SK-N-SH (cell line): ENCODE measurements around the gene FBXO47. TPM values are rescaled to one million over a fixed set of nuclear protein-coding genes. Genes with fewer than 3 reads are reported as not detected.
A peak's percentile ranks its signal among the peaks of the same experiment; 100 is the strongest.

Experiments
- CTCF ChIA-PET: fragments of 300-600, 350-600 bp; formaldehyde crosslinking; extraction: SDS; loops from one replicate; lab custom pipeline; 2021; lab: Yijun Ruan, JAX
- POLR2A ChIA-PET: fragments of 350-600 bp; sonication (Branson Sonifier 250); formaldehyde crosslinking; extraction: SDS; loops from one replicate; lab custom pipeline; 2020; ENCODE audit warnings: antibody characterized with exemption, inconsistent platforms; lab: Yijun Ruan, JAX
- DNase-seq: peaks from one replicate; pipeline ENCODE4 v3.0.0; 2012
- H2AFZ ChIP-seq: fragments of 200-600 bp; sonication (generic); 2 replicates; pipeline ENCODE4 v1.8.1; 2016; ENCODE audit warnings: antibody characterized with exemption, mild to moderate bottlenecking, low read depth
- H3F3A ChIP-seq: fragments of 200-600 bp; sonication (generic); replicated peaks from 2 replicates; pipeline ENCODE3; 2016; ENCODE audit warnings: antibody characterized with exemption, mild to moderate bottlenecking; ENCODE audit not compliant: insufficient read depth
- H3K27ac ChIP-seq, 2 experiments: fragments of 200-500 bp in 1 of 2; fragments of 200-600 bp in 1 of 2; sonication (Bioruptor generic) in 1 of 2; sonication (generic), shearing (Covaris generic) in 1 of 2; 2 replicates each; pipeline versions ENCODE4 v1.5.1 to v1.6.1; 2014 to 2016; ENCODE audit warnings: low read depth in 2 of 2, inconsistent platforms in 1 of 2, low read length in 1 of 2, mild to moderate bottlenecking in 1 of 2, mixed read lengths in 1 of 2
- H3K27me3 ChIP-seq: fragments of 200-600 bp; sonication (generic), shearing (Covaris generic); 2 replicates; pipeline ENCODE4 v1.6.1; 2016; ENCODE audit warnings: mixed run types; ENCODE audit not compliant: insufficient read depth
- H3K36me3 ChIP-seq, 2 experiments: fragments of 200-500 bp in 1 of 2; fragments of 200-600 bp in 1 of 2; sonication (Bioruptor generic) in 1 of 2; sonication (generic) in 1 of 2; replicated peaks in 1 of 2; 2 replicates each; pipeline versions ENCODE3 to v1.5.1; 2014 to 2016; ENCODE audit warnings: low read length in 1 of 2, mild to moderate bottlenecking in 1 of 2; ENCODE audit not compliant: insufficient read depth in 2 of 2, control insufficient read depth in 1 of 2
- H3K4me1 ChIP-seq, 2 experiments: fragments of 200-500 bp in 1 of 2; fragments of 200-600 bp in 1 of 2; sonication (Bioruptor generic) in 1 of 2; sonication (generic), shearing (Covaris generic) in 1 of 2; 2 replicates each; pipeline versions ENCODE4 v1.5.1 to v1.6.1; 2014 to 2016; ENCODE audit warnings: low read depth in 1 of 2, low read length in 1 of 2, mixed run types in 1 of 2; ENCODE audit not compliant: insufficient read depth in 2 of 2, control insufficient read depth in 1 of 2
- H3K4me2 ChIP-seq: fragments of 200-600 bp; sonication (generic), shearing (Covaris generic); 2 replicates; pipeline ENCODE4 v1.6.1; 2017; ENCODE audit warnings: mixed run types
- H3K4me3 ChIP-seq, 2 experiments: fragments of 200-500 bp in 1 of 2; fragments of 200-600 bp in 1 of 2; sonication (Bioruptor generic) in 1 of 2; sonication (generic), shearing (Covaris generic) in 1 of 2; 2 replicates each; pipeline versions ENCODE4 v1.5.1 to v1.8.1; 2014 to 2016; ENCODE audit warnings: low read depth in 2 of 2, inconsistent platforms in 1 of 2, low read length in 1 of 2, mild to moderate bottlenecking in 1 of 2, mixed read lengths in 1 of 2, moderate library complexity in 1 of 2
- H3K79me2 ChIP-seq: fragments of 200-600 bp; sonication (generic); 2 replicates; pipeline ENCODE4 v1.8.1; 2017; ENCODE audit warnings: mild to moderate bottlenecking; ENCODE audit not compliant: insufficient read depth
- H3K9ac ChIP-seq: fragments of 200-600 bp; sonication (generic); 2 replicates; pipeline ENCODE4 v1.6.1; 2017; ENCODE audit warnings: mixed run types
- H3K9me2 ChIP-seq: fragments of 200-600 bp; sonication (generic); 2 replicates; pipeline ENCODE4 v1.6.1; 2017; ENCODE audit warnings: mixed run types
- H3K9me3 ChIP-seq: fragments of 200-600 bp; sonication (generic); 2 replicates; pipeline ENCODE4 v1.6.1; 2017; ENCODE audit warnings: mixed run types, mild to moderate bottlenecking, moderate library complexity
- H4K20me1 ChIP-seq: fragments of 200-600 bp; sonication (generic); 2 replicates; pipeline ENCODE4 v1.6.1; 2017; ENCODE audit warnings: mild to moderate bottlenecking, mixed run types; ENCODE audit not compliant: insufficient read depth
- EP300 ChIP-seq, 2 experiments: IDR thresholded peaks; 2 replicates each; pipeline versions ENCODE4 v1.4.0 to v1.6.1; 2012; ENCODE audit warnings: borderline replicate concordance in 1 of 2, low read depth in 1 of 2, low read length in 1 of 2
- NFIC ChIP-seq: IDR thresholded peaks from 2 replicates; pipeline ENCODE4 v1.4.0; 2012; ENCODE audit warnings: borderline replicate concordance
- POLR2AphosphoS5 ChIP-seq: IDR thresholded peaks from 2 replicates; pipeline ENCODE4 v1.6.1; 2012; ENCODE audit warnings: low read depth, low read length
- RAD21 ChIP-seq: IDR thresholded peaks from 2 replicates; pipeline ENCODE4 v1.6.1; 2012; ENCODE audit warnings: mild to moderate bottlenecking, low read length
- RFX5 ChIP-seq: IDR thresholded peaks from 2 replicates; pipeline ENCODE4 v1.6.1; 2012; ENCODE audit warnings: mild to moderate bottlenecking, improper control_type of control experiment, low read length
- TCF12 ChIP-seq: IDR thresholded peaks from 2 replicates; pipeline ENCODE4 v1.4.0; 2012
- TEAD4 ChIP-seq: IDR thresholded peaks from 2 replicates; pipeline ENCODE4 v1.4.0; 2012; ENCODE audit warnings: mild to moderate bottlenecking, borderline replicate concordance; ENCODE audit not compliant: insufficient read depth
- WGBS: methylation state at CpG from one replicate; pipeline ENCODE4 v1.1.6; 2017; ENCODE audit warnings: low lambda C conversion rate; 5-methylcytosine and 5-hydroxymethylcytosine counted together
- polyA plus RNA-seq, 3 experiments: library from polyadenylated mRNA; depleted of rRNA; stranded (reverse); fragments of >200 nt; gene quantifications; 2 replicates each; pipeline ENCODE4 v1.2.3, GENCODE V29; 2012
- TF ChIP-seq, protein P1 (sequence below): fragments of 150-350 bp; IDR thresholded peaks from 2 replicates; pipeline ENCODE4 v1.6.1; 2017; ENCODE audit warnings: antibody characterized with exemption, low read length, low read depth, borderline replicate concordance
- TF ChIP-seq, protein P2 (sequence below): IDR thresholded peaks from 2 replicates; pipeline ENCODE4; 2012
- TF ChIP-seq, protein P3 (sequence below): IDR thresholded peaks from 2 replicates; pipeline ENCODE4 v1.4.0; 2012; ENCODE audit warnings: low read depth, borderline replicate concordance

FBXO47 gene
- polyA plus RNA-seq, 1 of the 3 experiments (the other 2 are of a cell fraction) = not detected

DNA sequence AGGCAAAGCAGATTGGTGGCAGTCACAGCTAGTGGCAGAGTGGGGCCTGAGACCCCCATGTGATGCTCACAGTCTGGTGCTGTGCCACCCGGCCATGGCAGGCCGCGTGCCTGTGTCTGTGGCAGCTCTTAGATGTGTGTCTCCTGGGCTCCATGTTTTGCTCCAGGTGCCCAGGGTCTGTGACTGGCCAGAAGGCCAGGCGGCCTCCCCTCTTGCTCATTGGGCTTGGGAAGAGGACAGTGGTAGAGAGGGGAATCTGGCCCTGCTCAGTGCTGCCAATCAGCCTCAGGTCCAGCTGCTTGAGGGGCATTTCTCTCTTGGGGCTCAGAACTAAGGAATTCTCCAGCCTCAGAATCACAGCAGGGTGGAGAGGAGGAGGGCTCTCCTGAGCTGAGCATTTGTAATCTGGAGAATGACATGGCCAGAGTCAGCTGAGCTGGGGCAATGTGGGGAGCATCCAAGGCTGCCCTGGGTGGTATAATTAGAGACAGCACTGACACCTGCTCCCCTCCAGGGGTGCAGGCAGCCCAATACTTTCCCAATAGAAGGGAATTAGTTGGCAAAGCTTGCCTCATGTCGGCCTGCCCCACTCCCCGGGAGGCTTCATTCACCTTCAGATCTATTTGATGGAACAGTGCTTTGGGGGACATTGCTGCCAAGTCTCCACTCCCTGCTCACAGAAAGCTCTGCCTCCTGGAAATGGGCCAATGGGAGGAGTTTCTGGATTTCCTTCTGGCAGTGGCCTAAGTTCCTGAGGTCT lies 44.5 kb downstream of the FBXO47 start:
- ChIA-PET CTCF (interaction anchor here (1.0 to 4.1 kb wide), 9 partner anchors 10 to 242 kb away, joined by 3 to 22 read pairs (median 4); no protein-coding TSS in a partner anchor), POLR2A (interaction anchor here (0.6 to 3.8 kb wide), 2 partner anchors 53 to 180 kb away, joined by 3 to 39 read pairs; partner anchors contain the start of gene LASP1)

DNA sequence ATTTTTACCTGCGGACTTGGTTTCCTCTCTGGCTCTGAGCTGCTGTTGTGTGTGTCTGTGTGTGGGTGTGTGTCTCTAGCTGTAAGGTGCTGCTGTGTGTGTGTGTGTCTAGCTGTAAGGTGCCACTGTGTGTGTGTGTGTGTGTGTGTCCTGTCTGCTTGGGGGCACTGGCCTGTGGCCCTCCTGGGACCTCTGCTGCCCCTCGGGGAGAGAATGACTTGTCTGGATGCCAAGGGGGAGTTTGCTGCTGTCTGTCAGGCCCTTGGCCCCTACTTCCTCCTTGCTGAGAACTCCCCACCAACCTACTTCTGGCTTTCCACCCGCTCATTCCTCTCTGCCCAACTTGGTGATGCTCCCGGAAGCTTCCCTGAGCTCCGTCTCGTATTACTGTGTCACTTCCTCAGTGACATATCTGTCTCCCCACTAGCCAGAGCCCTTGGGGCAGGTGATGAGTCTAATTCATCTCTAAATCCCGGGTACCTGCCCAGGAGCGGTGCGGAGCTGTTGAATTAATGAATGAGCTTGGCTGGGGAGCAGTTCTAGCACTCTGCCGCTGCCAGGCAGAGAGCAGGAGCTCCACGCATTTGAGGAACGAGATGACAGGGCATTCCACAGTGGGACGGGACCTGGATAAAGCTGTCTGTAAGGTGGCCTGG lies 45.3 kb downstream of the FBXO47 start:
- no peak overlapping the region for H2AFZ ChIP-seq
- H3K9me2 ChIP-seq = no peaks in the 10 kb centered on the region
- H3K4me1 ChIP-seq = peaks cover 9 to 27% of the 10 kb centered on the region in 2 experiments; a peak in 2 of 4 replicates
- TF ChIP-seq, protein P1, sequence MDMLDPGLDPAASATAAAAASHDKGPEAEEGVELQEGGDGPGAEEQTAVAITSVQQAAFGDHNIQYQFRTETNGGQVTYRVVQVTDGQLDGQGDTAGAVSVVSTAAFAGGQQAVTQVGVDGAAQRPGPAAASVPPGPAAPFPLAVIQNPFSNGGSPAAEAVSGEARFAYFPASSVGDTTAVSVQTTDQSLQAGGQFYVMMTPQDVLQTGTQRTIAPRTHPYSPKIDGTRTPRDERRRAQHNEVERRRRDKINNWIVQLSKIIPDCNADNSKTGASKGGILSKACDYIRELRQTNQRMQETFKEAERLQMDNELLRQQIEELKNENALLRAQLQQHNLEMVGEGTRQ = no peak
- TF ChIP-seq RAD21 (no peak), TEAD4 (no peak)
- H3K27me3 ChIP-seq = no peaks in the 10 kb centered on the region
- peaks cover 51% of the 10 kb centered on the region for H3F3A ChIP-seq
- 0 out of 2 replicates have a peak, but pooled peaks cover 3% of the 10 kb centered on the region for H3K79me2 ChIP-seq
- ChIA-PET CTCF (interaction anchor here (1.2 to 4.1 kb wide), 5 partner anchors 9 to 243 kb away, joined by 3 to 22 read pairs (median 5); no protein-coding TSS in a partner anchor), POLR2A (no interaction called here)
- H3K36me3 ChIP-seq = peaks cover 16 to 18% of the 10 kb centered on the region in 2 experiments
- WGBS = 86% methylated on average over 11 of the region's 13 CpGs
- no peaks in the 10 kb centered on the region for H3K9me3 ChIP-seq
- DNase-seq = no peak
- H4K20me1 ChIP-seq = 0 out of 2 replicates have a peak, but pooled peaks cover 8% of the 10 kb centered on the region
- H3K27ac ChIP-seq = peak overlapping the region; percentile 49 to 67; a peak in 3 of 4 replicates
- no peak overlapping the region for H3K4me3 ChIP-seq
- H3K9ac ChIP-seq = no peak overlapping the region
- no peak overlapping the region for H3K4me2 ChIP-seq

More for the DNA sequence above, 44.5 kb downstream of the FBXO47 start:
- Histone ChIP-seq H3K4me2 (0 out of 2 replicates have a peak overlapping the region, but pooled peaks have one; percentile 40), H3K9me2 (no peaks in the 10 kb centered on the region), H3K9ac (no peak overlapping the region), H4K20me1 (0 out of 2 replicates have a peak, but pooled peaks cover 8% of the 10 kb centered on the region), H3F3A (peaks cover 52% of the 10 kb centered on the region), H3K4me1 (peaks cover 9 to 27% of the 10 kb centered on the region in 2 experiments; a peak in 2 of 4 replicates), H3K9me3 (no peaks in the 10 kb centered on the region), H3K79me2 (0 out of 2 replicates have a peak, but pooled peaks cover 1% of the 10 kb centered on the region), H3K36me3 (peaks cover 9 to 17% of the 10 kb centered on the region in 2 experiments), H2AFZ (no peak overlapping the region), H3K27me3 (no peaks in the 10 kb centered on the region), H3K4me3 (no peak overlapping the region), H3K27ac (peak overlapping the region; percentile 49 to 67; a peak in 3 of 4 replicates)
- DNase-seq = peak; percentile 52
- 20% methylated on average over 1 of the region's 6 CpGs for WGBS
- TF ChIP-seq, protein P2, sequence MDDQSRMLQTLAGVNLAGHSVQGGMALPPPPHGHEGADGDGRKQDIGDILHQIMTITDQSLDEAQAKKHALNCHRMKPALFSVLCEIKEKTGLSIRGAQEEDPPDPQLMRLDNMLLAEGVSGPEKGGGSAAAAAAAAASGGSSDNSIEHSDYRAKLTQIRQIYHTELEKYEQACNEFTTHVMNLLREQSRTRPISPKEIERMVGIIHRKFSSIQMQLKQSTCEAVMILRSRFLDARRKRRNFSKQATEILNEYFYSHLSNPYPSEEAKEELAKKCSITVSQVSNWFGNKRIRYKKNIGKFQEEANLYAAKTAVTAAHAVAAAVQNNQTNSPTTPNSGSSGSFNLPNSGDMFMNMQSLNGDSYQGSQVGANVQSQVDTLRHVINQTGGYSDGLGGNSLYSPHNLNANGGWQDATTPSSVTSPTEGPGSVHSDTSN = peak; percentile 32
- TF ChIP-seq EP300 (IDR thresholded peaks at IDR 0.05; ENCODE audit: borderline replicate concordance in 1 of 2, low read depth in 1 of 2, low read length in 1 of 2) (no peak; a peak in 1 of 4 replicates), NFIC (peak; percentile 59; the same call in 1 of the 2 replicates), TCF12 (peak; percentile 37; the same call in 1 of the 2 replicates), POLR2AphosphoS5 (peak; percentile 40; the same call in 1 of the 2 replicates), RFX5 (no peak)
- TF ChIP-seq, protein P1 = no peak
- TF ChIP-seq, protein P3, sequence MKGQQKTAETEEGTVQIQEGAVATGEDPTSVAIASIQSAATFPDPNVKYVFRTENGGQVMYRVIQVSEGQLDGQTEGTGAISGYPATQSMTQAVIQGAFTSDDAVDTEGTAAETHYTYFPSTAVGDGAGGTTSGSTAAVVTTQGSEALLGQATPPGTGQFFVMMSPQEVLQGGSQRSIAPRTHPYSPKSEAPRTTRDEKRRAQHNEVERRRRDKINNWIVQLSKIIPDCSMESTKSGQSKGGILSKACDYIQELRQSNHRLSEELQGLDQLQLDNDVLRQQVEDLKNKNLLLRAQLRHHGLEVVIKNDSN = 0 out of 2 replicates have a peak, but pooled peaks have one; percentile 26
